A549 treated with dexamethasone at 1 μM for 4 hours (cell line): ENCODE measurements around the gene ZNF462. TPM values are rescaled to one million over a fixed set of nuclear protein-coding genes. Genes with fewer than 3 reads are reported as not detected.

Experiments used
- total RNA-seq: library from RNA; stranded (reverse); fragments of 200-300 nt; extraction: Qiagen RNA extraction; gene quantifications from 5 replicates; pipeline ENCODE4 v1.2.3, GENCODE V29; 2022

ZNF462 gene, protein sequence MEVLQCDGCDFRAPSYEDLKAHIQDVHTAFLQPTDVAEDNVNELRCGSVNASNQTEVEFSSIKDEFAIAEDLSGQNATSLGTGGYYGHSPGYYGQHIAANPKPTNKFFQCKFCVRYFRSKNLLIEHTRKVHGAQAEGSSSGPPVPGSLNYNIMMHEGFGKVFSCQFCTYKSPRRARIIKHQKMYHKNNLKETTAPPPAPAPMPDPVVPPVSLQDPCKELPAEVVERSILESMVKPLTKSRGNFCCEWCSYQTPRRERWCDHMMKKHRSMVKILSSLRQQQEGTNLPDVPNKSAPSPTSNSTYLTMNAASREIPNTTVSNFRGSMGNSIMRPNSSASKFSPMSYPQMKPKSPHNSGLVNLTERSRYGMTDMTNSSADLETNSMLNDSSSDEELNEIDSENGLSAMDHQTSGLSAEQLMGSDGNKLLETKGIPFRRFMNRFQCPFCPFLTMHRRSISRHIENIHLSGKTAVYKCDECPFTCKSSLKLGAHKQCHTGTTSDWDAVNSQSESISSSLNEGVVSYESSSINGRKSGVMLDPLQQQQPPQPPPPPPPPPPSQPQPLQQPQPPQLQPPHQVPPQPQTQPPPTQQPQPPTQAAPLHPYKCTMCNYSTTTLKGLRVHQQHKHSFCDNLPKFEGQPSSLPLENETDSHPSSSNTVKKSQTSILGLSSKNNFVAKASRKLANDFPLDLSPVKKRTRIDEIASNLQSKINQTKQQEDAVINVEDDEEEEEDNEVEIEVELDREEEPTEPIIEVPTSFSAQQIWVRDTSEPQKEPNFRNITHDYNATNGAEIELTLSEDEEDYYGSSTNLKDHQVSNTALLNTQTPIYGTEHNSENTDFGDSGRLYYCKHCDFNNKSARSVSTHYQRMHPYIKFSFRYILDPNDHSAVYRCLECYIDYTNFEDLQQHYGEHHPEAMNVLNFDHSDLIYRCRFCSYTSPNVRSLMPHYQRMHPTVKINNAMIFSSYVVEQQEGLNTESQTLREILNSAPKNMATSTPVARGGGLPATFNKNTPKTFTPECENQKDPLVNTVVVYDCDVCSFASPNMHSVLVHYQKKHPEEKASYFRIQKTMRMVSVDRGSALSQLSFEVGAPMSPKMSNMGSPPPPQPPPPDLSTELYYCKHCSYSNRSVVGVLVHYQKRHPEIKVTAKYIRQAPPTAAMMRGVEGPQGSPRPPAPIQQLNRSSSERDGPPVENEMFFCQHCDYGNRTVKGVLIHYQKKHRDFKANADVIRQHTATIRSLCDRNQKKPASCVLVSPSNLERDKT (N-terminal part only)
- 2.7 to 4.6 TPM (median 4.2 TPM) in 5 replicates for total RNA-seq

DNA sequence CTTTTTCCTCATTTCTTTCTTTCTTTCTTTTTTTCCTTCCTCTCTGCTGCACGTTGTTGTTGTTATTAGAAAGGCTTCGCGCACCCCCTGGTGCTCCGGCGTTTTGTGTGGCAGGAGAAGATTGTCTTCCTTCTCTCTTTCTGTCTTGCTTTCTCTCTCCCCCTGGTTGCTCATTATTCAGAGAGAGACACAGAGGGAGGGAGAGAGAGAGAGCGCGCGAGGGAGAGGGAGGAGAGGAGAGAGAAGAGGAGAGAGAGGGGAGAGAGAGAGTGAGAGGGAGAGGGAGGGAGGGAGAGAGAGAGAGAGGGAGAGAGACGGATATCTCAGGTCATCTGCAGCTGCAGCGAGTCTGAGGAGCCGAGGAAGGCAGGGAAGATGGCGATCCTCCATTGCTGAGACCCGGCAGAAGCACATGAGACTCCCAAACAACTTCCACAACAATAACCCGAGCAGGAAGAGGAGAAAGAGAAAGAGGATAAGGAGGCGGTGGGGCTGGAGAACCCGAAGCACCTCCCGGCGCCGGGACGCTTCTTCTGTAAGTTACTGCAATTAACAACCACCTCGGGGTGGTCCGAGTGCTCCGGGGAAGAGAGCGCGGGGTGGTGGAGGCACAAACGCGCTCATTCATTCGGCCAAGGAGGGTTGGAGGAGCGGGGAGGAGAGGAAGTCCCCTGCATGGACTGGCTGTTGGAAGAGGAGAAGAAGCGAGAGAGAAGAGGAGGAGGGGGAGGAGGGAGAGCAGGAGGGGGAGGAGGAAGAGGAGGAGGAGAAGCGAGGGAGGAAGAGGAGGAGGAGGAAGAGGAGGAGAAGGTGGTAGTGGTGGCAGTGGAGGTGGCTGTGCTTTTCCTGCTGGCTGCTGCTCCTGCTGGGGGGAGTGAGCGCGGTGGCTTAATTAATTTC lies at the start of gene ZNF462:
Gene ZNF462, plus strand, starts transcription at position 346 of the 900 bp plus-strand sequence. CDS start 60,218 bp downstream, outside the sequence.

